C4-2B (cell line): ENCODE measurements around the gene RAD23B.

Source experiments
- ZFX ChIP-seq: fragments of 450-650 bp; IDR thresholded peaks from 2 replicates; pipeline ENCODE4 v1.6.1; 2017
- TF ChIP-seq, protein P1 (sequence below): fragments of 450-650 bp; conservative IDR thresholded peaks from 2 replicates; pipeline ENCODE4 v1.5.1; 2017; ENCODE audit warnings: mild to moderate bottlenecking

DNA sequence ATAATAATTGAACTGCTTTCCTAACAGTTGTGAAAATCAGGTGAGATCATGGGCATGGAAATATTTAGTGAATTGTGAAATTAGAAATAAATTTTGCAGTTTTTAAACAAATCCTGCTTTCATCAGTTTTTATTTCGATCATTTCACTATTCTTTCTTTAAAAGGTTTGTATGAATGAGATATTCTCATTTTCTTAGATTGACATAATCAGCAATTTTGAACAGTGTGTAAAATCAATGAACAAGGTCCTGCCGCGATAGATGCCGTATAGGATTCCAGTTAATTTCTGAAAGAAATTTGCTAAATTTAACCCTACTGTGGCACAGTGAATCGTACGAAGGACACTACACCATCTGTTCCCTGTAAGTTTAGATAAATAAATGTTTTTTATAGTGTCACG, 7.5 kb downstream of the RAD23B start:
- TF ChIP-seq, protein P1, sequence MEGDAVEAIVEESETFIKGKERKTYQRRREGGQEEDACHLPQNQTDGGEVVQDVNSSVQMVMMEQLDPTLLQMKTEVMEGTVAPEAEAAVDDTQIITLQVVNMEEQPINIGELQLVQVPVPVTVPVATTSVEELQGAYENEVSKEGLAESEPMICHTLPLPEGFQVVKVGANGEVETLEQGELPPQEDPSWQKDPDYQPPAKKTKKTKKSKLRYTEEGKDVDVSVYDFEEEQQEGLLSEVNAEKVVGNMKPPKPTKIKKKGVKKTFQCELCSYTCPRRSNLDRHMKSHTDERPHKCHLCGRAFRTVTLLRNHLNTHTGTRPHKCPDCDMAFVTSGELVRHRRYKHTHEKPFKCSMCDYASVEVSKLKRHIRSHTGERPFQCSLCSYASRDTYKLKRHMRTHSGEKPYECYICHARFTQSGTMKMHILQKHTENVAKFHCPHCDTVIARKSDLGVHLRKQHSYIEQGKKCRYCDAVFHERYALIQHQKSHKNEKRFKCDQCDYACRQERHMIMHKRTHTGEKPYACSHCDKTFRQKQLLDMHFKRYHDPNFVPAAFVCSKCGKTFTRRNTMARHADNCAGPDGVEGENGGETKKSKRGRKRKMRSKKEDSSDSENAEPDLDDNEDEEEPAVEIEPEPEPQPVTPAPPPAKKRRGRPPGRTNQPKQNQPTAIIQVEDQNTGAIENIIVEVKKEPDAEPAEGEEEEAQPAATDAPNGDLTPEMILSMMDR, result no peak
- TF ChIP-seq ZFX, result no peak
